Activated T-cell treated with anti-CD3 and anti-CD28 coated beads for 48 hours (primary cell): ENCODE measurements around the gene CNTNAP2.

ENCODE experiments used
- DNase-seq: peaks from one replicate; pipeline ENCODE4 v3.0.0-alpha.2; 2020; ENCODE audit warnings: low read depth

The CNTNAP2 gene

GRCh38 chr7:146690987-146691386 is 574.4 kb downstream of the CNTNAP2 start:
- no peak for DNase-seq

- DNase-seq: no peak
Measured at GRCh38 chr7:146698995-146699610, 582.5 kb downstream of the CNTNAP2 start.

- DNase-seq: no peak
Measured at GRCh38 chr7:146700015-146700560, 583.5 kb downstream of the CNTNAP2 start.

- DNase-seq: no peak
Measured at GRCh38 chr7:146701166-146701565, 584.6 kb downstream of the CNTNAP2 start.

GRCh38 chr7:146702898-146703297 is 586.3 kb downstream of the CNTNAP2 start:
- DNase-seq: no peak

DNA sequence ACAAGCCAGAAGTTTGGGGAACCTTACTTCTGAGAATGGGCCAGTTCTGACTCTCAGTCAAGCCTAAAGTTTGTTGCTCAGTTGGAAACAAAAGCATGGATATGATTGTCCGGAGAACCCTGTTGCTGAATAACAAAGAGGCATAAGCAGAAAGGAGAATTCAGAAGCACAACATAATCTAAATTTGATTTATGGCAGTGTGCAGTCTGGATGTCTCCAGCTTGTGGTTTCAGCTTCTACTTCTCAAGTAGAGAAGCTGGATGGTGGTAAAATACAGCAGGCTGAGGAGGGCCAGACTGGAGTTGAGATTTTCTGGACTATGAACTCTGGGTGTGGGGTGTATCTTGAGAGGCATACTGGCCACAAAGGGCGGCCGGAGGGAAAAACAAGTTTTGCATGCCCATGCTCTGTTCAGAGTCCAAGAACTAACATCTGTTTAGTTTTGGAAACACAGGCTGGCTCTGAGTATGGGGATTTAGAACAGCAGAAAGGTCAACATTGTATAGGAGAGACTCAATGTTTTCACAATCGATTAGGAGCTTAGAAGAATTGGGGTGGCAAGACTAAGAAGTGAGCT is 592.9 kb downstream of the CNTNAP2 start:
- no peak for DNase-seq

GRCh38 chr7:146713205-146713604 is 596.6 kb downstream of the CNTNAP2 start:
- no peak for DNase-seq

- no peak for DNase-seq
Measured at GRCh38 chr7:146713934-146714333, 597.3 kb downstream of the CNTNAP2 start.

- DNase-seq: no peak
Measured at GRCh38 chr7:146720195-146720594, 603.6 kb downstream of the CNTNAP2 start.

- DNase-seq: no peak
Measured at GRCh38 chr7:146722986-146723385, 606.4 kb downstream of the CNTNAP2 start.

GRCh38 chr7:146725520-146725919 is 608.9 kb downstream of the CNTNAP2 start:
- DNase-seq: no peak

DNA sequence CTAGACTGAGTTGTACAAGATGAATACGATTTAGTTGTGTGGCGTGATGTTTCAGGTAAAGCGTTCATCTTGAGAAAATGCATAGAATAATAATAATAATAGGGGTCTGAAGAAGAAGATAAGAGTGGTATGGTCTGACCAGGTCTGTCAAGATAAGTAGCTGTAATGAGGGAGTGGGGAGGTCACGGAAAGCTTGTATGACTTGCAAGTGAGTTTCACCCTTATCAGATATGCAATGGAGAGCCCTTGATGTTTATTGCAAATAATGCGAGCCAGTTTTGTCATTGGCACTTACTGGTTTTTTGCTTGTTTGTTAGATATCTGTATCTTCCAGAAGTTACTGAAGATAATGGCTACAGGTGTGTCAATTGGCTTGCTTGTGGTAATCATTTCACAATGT is 611.5 kb downstream of the CNTNAP2 start:
- DNase-seq: no peak

- no peak for DNase-seq
Measured at GRCh38 chr7:146728611-146729010, 612.0 kb downstream of the CNTNAP2 start.

DNA sequence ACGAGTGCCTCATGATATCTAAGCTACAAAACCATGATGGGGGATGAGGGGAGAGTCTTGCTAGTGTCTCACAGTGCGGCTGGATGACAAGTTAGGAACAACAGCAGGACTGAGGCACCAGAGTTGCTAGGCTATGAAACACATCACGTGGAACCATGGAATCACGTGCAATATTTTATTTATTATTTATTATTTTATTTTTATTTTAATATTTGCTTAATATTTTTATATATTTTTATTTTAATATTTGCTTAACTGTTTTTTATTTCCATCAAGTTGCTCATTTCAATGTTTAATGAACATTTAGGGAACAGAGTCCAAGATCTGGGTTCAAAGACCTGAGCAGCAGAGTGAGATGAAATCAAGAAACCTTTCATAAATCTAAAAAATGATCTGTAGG is 614.6 kb downstream of the CNTNAP2 start:
- no peak for DNase-seq

DNA sequence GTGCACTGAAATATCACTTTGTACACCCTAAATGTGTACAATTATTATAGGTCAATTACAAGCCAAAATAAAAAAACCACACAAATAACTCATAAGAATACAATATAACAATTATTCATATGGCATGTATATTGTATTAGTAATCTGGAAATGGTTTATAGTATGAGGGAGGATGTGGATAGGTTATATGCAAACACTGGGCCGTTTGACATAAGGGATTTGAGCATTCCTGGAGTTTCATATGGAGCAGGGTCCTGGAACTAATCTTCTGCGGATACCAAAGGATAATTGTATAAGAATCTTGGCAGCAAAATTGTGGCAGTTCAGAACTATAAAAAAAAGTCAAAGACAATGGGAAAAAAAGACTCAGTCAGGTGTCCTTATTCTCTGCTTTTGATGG is 619.4 kb downstream of the CNTNAP2 start:
- no peak for DNase-seq

DNA sequence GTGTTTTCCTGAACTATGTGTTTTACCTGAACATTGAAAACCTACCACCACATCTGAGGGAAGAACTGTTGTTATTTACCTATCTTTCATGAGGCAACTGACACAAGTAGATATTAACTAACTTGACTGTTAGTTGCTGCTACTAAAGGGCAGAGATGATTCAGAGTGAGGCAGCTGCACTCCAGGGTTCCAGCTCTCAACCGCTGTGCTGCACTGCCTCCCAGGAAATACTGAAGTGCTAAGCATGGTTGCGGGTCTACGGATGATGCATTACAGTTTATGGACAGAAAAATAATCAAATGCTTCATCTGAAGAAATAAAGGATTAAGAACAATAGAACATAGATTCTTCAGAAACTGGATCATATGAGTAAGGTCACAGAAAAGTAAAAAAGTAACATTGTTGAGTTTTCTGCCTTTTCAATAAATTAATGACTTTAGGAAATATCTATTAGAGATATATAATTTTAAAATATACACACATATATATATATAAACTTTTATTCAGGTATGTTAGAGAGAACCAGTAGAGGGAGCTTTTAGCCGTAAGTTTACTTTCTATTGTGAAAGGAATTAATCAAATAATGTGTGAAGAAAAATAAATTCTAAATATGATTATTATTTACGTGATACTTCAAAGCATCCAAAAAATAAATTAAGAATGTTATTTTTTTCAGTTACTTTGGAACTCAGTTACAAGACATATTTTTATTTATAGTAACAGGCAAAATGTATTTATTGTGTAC is 620.0 kb downstream of the CNTNAP2 start:
- DNase-seq: no peak

DNA sequence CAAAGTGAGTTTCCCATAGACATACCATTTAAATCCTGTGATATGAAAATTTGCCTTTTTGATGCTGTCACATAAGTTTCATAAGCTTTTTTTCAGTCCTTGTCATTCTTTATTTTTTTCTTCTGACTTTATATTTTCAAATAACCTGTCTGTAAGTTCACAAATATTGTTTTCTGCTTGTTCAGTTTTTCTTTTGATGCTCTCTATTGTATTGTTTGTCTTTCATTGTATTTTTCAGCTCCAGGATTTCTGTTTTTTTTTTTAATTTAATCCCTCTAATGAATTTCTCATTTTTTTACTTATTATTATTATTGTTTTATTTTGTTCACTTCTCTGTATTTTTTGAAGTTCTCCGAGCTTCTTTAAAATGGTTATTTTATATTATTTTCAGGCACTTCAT is 623.4 kb downstream of the CNTNAP2 start:
- no peak for DNase-seq

DNA sequence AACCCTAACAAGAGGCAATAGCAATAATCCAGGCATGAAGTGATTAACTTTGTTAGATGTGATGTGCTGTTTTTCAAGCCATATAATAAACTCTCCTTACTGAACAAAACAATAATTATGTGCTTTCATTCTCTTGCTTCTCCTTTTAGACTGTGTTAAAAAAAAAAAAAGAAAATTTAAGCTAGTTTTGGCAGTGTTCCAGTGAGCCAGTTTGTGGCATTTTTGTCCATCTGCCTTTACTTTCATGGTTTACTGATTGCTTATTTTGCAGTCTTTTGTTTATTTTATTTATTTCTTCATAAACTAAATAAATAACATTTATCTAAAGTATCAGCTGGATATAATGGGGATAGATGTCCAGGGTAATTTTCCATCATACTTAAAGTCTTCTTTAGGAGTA is 625.3 kb downstream of the CNTNAP2 start:
- no peak for DNase-seq

- no peak for DNase-seq
Measured at GRCh38 chr7:146754385-146754784, 637.8 kb downstream of the CNTNAP2 start.

DNA sequence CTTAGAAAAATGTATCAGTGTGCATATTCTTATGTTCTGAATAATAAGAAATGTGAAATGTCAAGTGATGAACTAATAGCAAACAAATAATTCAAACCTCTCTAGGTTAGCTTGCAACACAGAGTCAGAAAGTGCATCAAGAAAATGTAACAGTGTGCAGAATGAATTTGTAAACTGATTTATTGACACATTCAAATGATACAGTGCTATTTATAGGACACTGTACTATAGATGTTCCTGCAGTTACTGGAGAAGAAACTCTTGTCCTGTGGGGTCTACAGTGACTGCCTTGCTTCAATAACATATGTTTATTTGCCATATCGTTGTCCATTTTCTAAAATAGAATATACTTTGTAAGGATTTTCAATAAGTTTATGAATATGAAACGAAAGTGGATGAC is 639.0 kb downstream of the CNTNAP2 start:
- no peak for DNase-seq

DNA sequence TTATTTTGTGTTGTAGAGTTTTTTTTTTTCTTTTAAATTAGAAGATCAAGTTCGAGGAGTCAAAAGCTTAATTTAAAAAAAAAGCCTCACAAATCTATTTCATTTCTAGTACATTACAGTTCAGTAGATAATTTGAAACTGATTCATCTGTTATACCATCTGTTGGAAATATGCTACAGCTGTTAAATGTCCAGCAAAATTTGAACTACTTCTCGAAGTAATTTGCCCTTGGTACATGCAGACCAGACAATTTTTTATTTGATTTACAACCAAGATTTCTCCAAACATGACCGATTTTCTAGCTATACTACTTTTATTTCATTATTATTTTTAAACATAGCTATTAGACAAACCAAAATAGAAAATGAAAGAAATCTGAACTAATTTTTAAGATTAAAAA is 647.9 kb downstream of the CNTNAP2 start:
- no peak for DNase-seq

- DNase-seq: no peak
Measured at GRCh38 chr7:146768957-146769356, 652.4 kb downstream of the CNTNAP2 start.

DNA sequence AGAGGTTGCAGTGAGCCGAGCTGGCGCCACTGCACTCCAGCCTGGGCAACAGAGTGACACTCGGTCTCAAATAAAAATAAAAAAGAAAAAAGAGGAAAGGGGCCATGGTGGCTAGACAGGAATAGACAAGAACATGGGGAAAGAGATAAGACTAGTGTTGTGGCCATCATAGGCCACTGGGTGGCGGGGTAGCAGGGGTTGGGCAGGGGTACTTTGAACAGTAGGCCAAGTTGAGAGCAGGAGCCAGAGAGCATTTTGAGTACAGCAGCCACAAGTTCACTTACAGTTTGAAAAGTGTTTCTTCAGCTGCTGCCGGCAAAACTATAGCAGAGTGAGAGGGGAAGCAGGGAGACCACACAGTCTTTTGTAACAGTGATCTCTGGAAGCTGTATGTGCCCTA is 656.0 kb downstream of the CNTNAP2 start:
- DNase-seq: no peak
